Measurements from ENCODE around the gene BCL2A1. TPM values are rescaled to one million over a fixed set of nuclear protein-coding genes. Genes with fewer than 3 reads are reported as not detected.
A peak's percentile ranks its signal among the peaks of the same experiment; 100 is the strongest.

The BCL2A1 gene
- total RNA-seq, 1 experiment from 2014 or later = 4.7 TPM

- in situ Hi-C loops (cut with HindIII; ENCODE audit: low pct_unique_long_range_greater_than_20kb, low sequenced_read_pairs) = no loop called here
Observed at GRCh38 chr15:79967298-79968182, 3.5 kb downstream of the BCL2A1 start.

More at GRCh38 chr15:79967298-79968182, 3.5 kb downstream of the BCL2A1 start:
- POLR2A ChIA-PET = interaction anchor here (0.7 kb wide), 3 partner anchors 1066 to 1895 kb away, joined by 3 to 18 read pairs (median 11); no protein-coding TSS in a partner anchor
- H3K4me1 ChIP-seq (ENCODE audit: control insufficient read depth, insufficient read depth, low read length) = peaks cover 33% of the 10 kb centered on the region
- CTCF ChIA-PET = interaction anchor here (0.5 to 0.7 kb wide), 2 partner anchors 39 to 1028 kb away, joined by 3 to 5 read pairs; no protein-coding TSS in a partner anchor
- BruUV-seq (replicated peaks) = no TSS peak
- peak overlapping the region in 1 of 2 experiments; percentile 49; a peak in 2 of 4 replicates for H3K4me3 ChIP-seq (ENCODE audit: low read depth in 2 of 2, low read length in 2 of 2)
- intact Hi-C loops (cut with micrococcal nuclease; ENCODE audit: unreplicated experiment) = loop anchor here (5.0 kb wide), 1 partner anchor 45 kb away; no protein-coding TSS in a partner anchor
- DNase-seq (ENCODE audit: low read depth, low spot score) = peak; percentile 64
- no peaks in the 10 kb centered on the region for H3K27me3 ChIP-seq (ENCODE audit: control insufficient read depth, insufficient read depth, low read length)
- H3K27ac ChIP-seq (ENCODE audit: low read length) = peak overlapping the region; percentile 71
- 0 out of 2 replicates have a peak, but pooled peaks have one; percentile 10 for ATAC-seq
- no peaks in the 10 kb centered on the region for H3K36me3 ChIP-seq (ENCODE audit: control insufficient read depth, insufficient read depth, low read length)
- TF ChIP-seq REST (IDR thresholded peaks at IDR 0.05; ENCODE audit: insufficient read depth in 1 of 2, low read depth in 2 of 2, low read length in 1 of 2) (no peak), CTCF (IDR thresholded peaks at IDR 0.05) (no peak), POLR2AphosphoS5 (IDR thresholded peaks at IDR 0.05; ENCODE audit: low read depth, low read length) (no peak), SIN3A (IDR thresholded peaks at IDR 0.05; ENCODE audit: borderline replicate concordance, insufficient read depth, low read depth, low read length) (no peak), TCF7L2 (IDR thresholded peaks at IDR 0.05; ENCODE audit: low read depth, low read length) (no peak)
- no peaks in the 10 kb centered on the region for H3K9me3 ChIP-seq (ENCODE audit: control insufficient read depth, insufficient read depth, low read depth, low read length)
